ENCODE results near the gene HDAC7. TPM values are rescaled to one million over a fixed set of nuclear protein-coding genes. Genes with fewer than 3 reads are reported as not detected.

HDAC7 gene
- total and polyA plus RNA-seq, 2 experiments from 2014 or later = 41.3 to 60.1 TPM

DNA sequence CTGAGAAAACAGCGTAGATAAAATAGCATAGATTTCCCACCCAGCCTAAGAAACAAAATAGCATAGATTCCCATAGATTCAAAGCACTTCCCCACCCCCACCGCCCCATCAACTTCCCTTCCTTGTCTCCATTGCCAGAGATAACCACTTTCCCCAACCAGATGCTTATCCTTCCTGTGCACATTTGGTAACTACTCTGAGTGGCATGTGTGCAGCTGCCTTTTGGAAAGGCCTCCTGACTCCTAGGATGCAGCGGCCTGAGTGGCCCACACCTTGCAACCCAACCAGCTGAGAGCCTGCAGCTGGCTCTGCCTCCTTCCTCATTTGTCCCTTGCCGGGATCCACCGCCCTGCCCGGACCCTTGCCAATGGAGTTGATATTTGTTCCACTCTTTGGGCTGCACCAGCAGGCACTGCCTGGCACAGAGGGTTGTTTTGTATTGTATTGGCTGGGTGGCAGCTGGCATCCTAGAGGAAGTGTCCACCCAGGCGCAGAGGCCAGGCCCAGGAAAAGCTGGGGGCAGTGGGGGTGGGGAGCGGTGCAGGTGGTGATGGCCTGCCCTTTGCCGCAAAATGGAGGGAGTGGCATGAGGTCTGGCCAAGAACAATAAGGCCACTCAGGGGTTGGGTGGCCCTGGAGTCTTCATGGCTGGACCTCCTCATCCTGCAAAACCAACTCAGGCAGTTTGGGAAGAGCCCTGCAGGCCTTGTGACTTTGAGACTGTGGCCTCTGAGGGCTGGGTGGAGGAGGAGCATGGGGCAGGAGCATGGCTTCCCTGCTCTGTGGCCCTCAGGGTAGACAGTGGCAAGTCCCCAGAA is 41.8 kb downstream of the HDAC7 start:
- Mint-ChIP-seq H3K4me1 (peaks cover 46% of the 10 kb centered on the region), H3K27ac (no peak overlapping the region), H3K9me3 (no peaks in the 10 kb centered on the region), H3K4me3 (no peak overlapping the region; the same call in 2 of the 3 replicates), H3K27me3 (ENCODE audit: insufficient read depth, low read depth, poor library complexity) (peaks cover 38% of the 10 kb centered on the region), H3K36me3 (ENCODE audit: low read depth) (peaks cover 4% of the 10 kb centered on the region; the same call in 2 of the 3 replicates)
- Histone ChIP-seq H2AFZ (no peak overlapping the region), H3K36me3 (ENCODE audit: insufficient read depth) (no peaks in the 10 kb centered on the region), H3K4me3 (no peak overlapping the region; the same call in 1 of the 2 replicates), H3K27me3 (ENCODE audit: insufficient read depth) (peaks cover 13% of the 10 kb centered on the region), H3K4me2 (peak overlapping the region; percentile 72), H4K20me1 (replicated peaks; ENCODE audit: insufficient read depth) (peaks cover 2% of the 10 kb centered on the region), H3K4me1 (ENCODE audit: insufficient read depth) (peaks cover 26% of the 10 kb centered on the region), H3K27ac (ENCODE audit: low read depth) (no peak overlapping the region), H3K79me2 (replicated peaks; ENCODE audit: insufficient read depth) (no peaks in the 10 kb centered on the region), H3K9me2 (ENCODE audit: insufficient read depth) (no peaks in the 10 kb centered on the region), H3F3A (replicated peaks; ENCODE audit: low read depth) (0 out of 2 replicates have a peak, but pooled peaks cover 6% of the 10 kb centered on the region)
- ATAC-seq = no peak; the same call in 2 of the 3 replicates
- TF ChIP-seq POLR2AphosphoS5 (IDR thresholded peaks at IDR 0.05; ENCODE audit: low read depth) (no peak), EZH2phosphoT487 (IDR thresholded peaks at IDR 0.05; ENCODE audit: unreplicated experiment) (no peak), ZNF331 (CRISPR knock-in tag; IDR thresholded peaks at IDR 0.05; ENCODE audit: low read depth) (no peak), ZNF114 (CRISPR knock-in tag; IDR thresholded peaks at IDR 0.05) (no peak), NANOG (IDR thresholded peaks at IDR 0.05; ENCODE audit: borderline replicate concordance) (no peak), CREB1 (CRISPR knock-in tag; IDR thresholded peaks at IDR 0.05; ENCODE audit: low read depth) (no peak), EZH2 (IDR thresholded peaks at IDR 0.05; ENCODE audit: low read depth, unreplicated experiment) (no peak), STAT1 (IDR thresholded peaks at IDR 0.05; ENCODE audit: unreplicated experiment) (no peak), JUNB (IDR thresholded peaks at IDR 0.05; ENCODE audit: unreplicated experiment) (no peak)
- TF ChIP-seq, protein P1, sequence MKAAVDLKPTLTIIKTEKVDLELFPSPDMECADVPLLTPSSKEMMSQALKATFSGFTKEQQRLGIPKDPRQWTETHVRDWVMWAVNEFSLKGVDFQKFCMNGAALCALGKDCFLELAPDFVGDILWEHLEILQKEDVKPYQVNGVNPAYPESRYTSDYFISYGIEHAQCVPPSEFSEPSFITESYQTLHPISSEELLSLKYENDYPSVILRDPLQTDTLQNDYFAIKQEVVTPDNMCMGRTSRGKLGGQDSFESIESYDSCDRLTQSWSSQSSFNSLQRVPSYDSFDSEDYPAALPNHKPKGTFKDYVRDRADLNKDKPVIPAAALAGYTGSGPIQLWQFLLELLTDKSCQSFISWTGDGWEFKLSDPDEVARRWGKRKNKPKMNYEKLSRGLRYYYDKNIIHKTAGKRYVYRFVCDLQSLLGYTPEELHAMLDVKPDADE (IDR thresholded peaks at IDR 0.05) = no peak
- TF ChIP-seq, protein P2, sequence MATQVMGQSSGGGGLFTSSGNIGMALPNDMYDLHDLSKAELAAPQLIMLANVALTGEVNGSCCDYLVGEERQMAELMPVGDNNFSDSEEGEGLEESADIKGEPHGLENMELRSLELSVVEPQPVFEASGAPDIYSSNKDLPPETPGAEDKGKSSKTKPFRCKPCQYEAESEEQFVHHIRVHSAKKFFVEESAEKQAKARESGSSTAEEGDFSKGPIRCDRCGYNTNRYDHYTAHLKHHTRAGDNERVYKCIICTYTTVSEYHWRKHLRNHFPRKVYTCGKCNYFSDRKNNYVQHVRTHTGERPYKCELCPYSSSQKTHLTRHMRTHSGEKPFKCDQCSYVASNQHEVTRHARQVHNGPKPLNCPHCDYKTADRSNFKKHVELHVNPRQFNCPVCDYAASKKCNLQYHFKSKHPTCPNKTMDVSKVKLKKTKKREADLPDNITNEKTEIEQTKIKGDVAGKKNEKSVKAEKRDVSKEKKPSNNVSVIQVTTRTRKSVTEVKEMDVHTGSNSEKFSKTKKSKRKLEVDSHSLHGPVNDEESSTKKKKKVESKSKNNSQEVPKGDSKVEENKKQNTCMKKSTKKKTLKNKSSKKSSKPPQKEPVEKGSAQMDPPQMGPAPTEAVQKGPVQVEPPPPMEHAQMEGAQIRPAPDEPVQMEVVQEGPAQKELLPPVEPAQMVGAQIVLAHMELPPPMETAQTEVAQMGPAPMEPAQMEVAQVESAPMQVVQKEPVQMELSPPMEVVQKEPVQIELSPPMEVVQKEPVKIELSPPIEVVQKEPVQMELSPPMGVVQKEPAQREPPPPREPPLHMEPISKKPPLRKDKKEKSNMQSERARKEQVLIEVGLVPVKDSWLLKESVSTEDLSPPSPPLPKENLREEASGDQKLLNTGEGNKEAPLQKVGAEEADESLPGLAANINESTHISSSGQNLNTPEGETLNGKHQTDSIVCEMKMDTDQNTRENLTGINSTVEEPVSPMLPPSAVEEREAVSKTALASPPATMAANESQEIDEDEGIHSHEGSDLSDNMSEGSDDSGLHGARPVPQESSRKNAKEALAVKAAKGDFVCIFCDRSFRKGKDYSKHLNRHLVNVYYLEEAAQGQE (IDR thresholded peaks at IDR 0.05; ENCODE audit: unreplicated experiment) = no peak
- TF ChIP-seq, protein P3, sequence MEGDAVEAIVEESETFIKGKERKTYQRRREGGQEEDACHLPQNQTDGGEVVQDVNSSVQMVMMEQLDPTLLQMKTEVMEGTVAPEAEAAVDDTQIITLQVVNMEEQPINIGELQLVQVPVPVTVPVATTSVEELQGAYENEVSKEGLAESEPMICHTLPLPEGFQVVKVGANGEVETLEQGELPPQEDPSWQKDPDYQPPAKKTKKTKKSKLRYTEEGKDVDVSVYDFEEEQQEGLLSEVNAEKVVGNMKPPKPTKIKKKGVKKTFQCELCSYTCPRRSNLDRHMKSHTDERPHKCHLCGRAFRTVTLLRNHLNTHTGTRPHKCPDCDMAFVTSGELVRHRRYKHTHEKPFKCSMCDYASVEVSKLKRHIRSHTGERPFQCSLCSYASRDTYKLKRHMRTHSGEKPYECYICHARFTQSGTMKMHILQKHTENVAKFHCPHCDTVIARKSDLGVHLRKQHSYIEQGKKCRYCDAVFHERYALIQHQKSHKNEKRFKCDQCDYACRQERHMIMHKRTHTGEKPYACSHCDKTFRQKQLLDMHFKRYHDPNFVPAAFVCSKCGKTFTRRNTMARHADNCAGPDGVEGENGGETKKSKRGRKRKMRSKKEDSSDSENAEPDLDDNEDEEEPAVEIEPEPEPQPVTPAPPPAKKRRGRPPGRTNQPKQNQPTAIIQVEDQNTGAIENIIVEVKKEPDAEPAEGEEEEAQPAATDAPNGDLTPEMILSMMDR (conservative IDR thresholded peaks at IDR 0.05; ENCODE audit: low read depth in 2 of 2) = no peak
- TF ChIP-seq, protein P4, sequence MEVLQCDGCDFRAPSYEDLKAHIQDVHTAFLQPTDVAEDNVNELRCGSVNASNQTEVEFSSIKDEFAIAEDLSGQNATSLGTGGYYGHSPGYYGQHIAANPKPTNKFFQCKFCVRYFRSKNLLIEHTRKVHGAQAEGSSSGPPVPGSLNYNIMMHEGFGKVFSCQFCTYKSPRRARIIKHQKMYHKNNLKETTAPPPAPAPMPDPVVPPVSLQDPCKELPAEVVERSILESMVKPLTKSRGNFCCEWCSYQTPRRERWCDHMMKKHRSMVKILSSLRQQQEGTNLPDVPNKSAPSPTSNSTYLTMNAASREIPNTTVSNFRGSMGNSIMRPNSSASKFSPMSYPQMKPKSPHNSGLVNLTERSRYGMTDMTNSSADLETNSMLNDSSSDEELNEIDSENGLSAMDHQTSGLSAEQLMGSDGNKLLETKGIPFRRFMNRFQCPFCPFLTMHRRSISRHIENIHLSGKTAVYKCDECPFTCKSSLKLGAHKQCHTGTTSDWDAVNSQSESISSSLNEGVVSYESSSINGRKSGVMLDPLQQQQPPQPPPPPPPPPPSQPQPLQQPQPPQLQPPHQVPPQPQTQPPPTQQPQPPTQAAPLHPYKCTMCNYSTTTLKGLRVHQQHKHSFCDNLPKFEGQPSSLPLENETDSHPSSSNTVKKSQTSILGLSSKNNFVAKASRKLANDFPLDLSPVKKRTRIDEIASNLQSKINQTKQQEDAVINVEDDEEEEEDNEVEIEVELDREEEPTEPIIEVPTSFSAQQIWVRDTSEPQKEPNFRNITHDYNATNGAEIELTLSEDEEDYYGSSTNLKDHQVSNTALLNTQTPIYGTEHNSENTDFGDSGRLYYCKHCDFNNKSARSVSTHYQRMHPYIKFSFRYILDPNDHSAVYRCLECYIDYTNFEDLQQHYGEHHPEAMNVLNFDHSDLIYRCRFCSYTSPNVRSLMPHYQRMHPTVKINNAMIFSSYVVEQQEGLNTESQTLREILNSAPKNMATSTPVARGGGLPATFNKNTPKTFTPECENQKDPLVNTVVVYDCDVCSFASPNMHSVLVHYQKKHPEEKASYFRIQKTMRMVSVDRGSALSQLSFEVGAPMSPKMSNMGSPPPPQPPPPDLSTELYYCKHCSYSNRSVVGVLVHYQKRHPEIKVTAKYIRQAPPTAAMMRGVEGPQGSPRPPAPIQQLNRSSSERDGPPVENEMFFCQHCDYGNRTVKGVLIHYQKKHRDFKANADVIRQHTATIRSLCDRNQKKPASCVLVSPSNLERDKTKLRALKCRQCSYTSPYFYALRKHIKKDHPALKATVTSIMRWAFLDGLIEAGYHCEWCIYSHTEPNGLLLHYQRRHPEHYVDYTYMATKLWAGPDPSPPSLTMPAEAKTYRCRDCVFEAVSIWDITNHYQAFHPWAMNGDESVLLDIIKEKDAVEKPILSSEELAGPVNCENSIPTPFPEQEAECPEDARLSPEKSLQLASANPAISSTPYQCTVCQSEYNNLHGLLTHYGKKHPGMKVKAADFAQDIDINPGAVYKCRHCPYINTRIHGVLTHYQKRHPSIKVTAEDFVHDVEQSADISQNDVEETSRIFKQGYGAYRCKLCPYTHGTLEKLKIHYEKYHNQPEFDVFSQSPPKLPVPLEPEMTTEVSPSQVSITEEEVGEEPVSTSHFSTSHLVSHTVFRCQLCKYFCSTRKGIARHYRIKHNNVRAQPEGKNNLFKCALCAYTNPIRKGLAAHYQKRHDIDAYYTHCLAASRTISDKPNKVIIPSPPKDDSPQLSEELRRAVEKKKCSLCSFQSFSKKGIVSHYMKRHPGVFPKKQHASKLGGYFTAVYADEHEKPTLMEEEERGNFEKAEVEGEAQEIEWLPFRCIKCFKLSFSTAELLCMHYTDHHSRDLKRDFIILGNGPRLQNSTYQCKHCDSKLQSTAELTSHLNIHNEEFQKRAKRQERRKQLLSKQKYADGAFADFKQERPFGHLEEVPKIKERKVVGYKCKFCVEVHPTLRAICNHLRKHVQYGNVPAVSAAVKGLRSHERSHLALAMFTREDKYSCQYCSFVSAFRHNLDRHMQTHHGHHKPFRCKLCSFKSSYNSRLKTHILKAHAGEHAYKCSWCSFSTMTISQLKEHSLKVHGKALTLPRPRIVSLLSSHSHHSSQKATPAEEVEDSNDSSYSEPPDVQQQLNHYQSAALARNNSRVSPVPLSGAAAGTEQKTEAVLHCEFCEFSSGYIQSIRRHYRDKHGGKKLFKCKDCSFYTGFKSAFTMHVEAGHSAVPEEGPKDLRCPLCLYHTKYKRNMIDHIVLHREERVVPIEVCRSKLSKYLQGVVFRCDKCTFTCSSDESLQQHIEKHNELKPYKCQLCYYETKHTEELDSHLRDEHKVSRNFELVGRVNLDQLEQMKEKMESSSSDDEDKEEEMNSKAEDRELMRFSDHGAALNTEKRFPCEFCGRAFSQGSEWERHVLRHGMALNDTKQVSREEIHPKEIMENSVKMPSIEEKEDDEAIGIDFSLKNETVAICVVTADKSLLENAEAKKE (CRISPR knock-in tag; IDR thresholded peaks at IDR 0.05) = no peak
- DNase-seq (ENCODE audit: low spot score) = no peak

Data from GM23338 (cell line).